ACHN (cell line): ENCODE measurements around the gene ADAM12.
A peak's percentile ranks its signal among the peaks of the same experiment; 100 is the strongest.

ENCODE experiments used
- DNase-seq: peaks from one replicate; pipeline ENCODE4 v3.0.0-alpha.2; 2015
- in situ Hi-C: cut with HindIII; loops from 2 replicates; pipeline ENCODE4 v1.10.0; 2017; ENCODE audit warnings: low sequenced_read_pairs, low pct_ligation_motif_present, low pct_unique_long_range_greater_than_20kb

ADAM12 gene

DNA sequence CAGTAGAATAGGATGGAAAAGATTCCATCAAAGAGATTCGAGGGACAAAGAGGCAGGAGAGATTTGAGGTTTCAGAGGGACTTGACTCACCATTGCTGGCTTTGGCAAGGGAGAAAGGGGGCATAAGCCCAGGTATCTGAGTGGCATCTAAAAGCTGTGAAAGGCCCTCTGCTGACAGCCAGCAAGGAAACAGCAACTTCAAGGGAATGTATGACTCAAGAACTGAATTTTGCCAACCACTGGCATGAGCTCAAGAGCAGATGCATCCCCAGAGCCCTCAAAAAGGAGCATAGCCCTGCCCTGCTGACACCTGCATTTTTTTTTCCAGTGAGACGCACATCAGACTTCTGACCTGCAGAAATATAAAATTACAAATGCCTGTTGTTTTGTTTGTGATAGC lies 19.6 kb upstream of the ADAM12 start:
- in situ Hi-C loops: no loop called here
- DNase-seq: peak; percentile 25

DNA sequence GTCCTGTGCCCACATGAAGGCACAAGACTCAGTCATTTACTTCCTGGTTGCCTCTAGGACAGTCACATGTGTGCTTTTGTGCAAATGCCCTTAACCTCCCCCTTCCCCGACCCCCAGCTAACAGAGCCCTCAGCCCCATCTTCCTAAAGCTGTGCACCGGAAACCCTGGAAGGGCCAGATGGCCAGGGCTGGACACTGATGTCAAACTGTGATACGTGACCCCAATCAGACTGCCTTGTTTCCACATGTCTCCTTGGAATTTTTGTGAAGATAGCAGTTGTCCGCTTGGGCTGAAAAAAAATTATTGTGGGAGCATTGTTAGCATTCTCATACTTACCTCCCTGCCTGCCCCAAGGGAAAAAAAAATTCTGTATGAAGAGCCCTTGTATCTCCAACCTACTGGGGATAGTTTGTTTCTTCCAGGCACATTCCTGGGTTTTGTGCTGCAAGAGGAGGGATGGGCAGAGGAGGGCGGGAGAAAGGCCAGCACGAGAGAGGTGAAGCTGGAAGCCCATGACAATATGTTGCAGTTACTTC lies 17.0 kb upstream of the ADAM12 start:
- in situ Hi-C loops: no loop called here
- no peak for DNase-seq

DNA sequence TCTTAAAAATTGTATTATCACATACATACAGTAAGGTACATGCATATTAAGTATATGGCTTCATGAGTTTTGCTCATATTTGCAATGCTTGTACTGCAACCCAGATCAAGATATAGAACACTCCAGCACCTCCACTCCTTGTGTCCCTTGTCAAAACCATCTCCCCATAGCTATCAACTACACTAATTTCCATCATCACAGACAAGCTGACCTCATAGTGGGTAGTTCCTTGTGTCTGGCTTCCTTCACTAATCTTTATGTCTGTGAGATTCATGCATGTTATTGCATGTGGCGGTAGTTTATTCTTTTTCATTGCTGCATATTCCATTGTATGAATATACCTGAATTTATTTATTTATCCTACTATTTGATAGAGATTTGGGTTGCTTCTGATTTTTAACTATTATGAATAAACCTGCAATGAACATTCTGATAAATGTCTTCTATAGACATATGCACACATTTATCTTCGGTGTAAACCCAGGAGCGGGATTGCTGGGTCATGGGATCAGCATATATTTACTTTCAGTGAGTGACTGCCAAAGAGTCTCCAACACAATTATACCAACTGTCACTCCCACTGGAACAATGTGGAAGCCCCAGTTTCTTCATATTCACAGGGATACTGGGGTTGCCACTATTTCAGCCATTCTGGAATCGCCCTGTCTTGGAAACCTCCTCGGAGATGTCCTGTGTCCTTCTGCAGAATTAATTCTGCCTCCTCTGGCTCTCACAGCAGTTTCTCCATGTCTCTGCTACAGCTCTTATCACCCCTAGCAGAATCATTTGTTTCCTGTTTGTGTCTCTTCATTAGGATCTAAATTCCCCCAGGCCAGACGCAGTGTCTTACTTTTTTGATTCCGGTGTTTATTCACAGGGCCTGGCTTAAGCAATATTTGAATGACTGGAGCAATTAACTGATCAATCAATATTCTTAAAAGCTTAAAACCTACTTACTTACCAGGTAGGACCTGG lies 14.7 kb upstream of the ADAM12 start:
- in situ Hi-C loops: no loop called here

DNA sequence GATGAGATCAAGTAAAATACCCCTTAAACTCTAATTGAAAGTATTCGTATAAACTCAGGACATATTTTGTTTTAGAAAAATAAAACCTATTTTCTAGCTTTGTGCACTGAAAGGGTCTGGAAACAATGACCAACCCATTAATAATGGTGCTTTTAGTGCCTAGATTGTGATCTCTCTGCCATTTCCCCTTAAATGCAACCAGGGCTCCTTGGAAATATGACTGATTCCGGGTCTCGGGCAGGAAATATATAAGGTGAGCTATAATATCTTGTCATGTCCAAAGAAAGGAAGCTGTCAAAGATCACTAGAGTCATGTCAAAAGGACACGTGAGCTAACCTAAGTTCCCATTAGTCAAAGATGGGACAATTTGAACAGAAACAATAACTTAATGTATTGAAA lies 12.4 kb upstream of the ADAM12 start:
- DNase-seq: no peak
- in situ Hi-C loops: no loop called here

More for the DNA sequence above, 14.7 kb upstream of the ADAM12 start:
- no peak for DNase-seq

DNA sequence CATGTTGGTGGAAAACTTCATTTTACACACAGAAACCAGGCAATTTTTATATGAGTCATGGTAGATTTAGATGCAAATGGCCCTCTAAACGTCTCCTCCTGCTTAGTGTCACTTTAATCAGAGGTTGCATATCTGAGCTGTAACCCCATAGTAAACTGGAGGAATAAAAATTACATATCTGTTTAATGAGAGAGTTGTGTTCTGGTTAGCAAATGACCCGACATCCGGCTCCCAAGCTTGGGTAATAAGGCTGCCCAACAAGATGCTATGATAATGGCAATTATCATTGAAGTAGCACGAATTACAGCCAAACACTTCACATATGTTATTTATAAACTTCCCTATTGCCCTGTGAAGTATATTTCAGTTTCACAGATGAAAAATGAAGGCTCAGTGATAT lies 10.6 kb upstream of the ADAM12 start:
- no peak for DNase-seq
- in situ Hi-C loops: no loop called here

DNA sequence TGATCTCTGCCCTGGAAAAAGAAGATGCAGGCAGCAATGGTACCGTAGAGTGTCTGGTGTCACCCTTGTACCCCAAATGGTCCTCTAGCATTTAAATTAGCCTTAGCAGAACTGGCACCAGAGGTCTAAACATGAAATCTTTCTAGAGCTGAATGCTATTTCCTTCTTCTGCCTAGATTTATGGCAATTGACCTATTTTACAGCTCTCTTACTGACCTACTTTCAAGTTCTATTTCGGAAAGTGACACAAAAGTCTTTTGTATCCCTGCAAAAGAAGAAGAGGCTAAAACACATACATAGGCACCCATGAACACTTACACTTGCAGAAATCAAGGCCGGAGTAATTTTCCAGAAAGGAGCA lies 10.1 kb upstream of the ADAM12 start:
- in situ Hi-C loops: no loop called here
- no peak for DNase-seq

DNA sequence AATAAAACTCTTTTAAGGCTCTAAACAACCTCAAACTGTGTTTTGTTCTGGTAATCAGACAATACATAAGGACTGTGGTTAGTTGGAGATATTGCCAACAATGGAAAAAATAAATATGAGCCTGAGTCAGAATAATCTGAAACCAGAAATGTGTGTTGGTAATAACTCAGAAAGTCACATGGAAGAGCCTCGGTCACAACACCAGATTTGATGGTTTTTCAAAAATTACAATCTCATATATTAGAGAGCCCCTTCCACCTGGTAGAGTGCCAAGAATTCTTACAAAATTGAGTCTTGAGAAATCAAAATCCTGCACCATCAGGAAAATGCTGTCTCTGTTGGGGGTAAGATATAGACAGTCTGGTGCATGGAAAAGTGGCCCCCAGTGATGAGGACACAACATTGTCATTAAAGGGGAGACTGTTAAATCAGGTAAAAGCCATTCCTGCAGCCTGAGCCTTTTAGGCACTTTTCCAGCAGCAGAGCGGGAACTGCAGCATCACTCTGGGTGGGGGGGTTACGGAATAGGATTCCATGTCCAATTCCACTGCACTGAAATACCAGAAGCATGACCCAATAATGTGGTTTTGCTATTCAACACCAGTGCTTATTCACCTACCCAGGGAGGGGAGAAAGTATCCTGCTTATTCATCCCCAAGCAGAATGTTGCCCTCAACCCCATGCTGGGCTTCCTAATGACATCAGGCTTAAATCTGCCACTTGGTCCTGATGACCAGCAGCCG lies 9.5 kb upstream of the ADAM12 start:
- in situ Hi-C loops: no loop called here
- peak; percentile 99 for DNase-seq

DNA sequence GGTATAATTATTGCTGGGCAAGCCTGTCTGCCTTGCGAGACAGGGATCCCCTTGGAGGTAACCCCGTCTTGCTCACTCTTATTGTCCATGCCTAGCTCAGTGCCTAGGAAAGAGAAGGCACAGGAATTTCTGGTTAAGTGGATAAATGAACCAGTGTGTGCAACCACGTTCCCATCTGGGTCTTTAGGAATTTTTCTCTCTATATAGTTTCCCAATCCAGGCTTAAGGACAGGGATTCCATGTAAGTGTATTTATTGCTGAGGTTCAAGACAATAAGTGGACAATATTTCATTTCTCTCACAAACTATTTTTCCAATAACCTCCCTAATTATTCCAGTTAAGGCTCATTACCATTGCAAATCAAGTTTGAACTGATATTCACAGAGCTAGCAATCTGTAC lies 8.9 kb upstream of the ADAM12 start:
- in situ Hi-C loops: no loop called here

DNA sequence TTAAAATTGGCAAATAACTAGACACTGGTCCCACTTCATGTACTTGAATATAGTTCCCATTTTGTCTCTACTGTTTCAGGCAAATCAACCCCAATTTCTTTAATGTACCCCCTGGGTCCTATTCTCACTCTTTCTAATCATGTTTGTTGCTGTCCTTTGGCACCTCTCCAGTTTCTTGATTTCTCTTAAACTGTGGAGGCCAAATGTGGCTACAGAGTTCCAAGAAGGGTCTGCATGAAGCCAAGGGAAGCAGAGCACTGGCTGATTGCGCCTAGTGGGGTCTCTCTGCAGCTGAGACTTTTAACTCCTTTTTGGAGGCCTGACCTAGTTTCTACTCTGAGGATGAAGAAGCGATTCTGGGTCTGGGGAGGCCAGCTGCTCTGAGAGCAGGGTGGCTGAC lies 6.7 kb upstream of the ADAM12 start:
- DNase-seq: no peak
- in situ Hi-C loops: no loop called here

More for the DNA sequence above, 8.9 kb upstream of the ADAM12 start:
- no peak for DNase-seq

DNA sequence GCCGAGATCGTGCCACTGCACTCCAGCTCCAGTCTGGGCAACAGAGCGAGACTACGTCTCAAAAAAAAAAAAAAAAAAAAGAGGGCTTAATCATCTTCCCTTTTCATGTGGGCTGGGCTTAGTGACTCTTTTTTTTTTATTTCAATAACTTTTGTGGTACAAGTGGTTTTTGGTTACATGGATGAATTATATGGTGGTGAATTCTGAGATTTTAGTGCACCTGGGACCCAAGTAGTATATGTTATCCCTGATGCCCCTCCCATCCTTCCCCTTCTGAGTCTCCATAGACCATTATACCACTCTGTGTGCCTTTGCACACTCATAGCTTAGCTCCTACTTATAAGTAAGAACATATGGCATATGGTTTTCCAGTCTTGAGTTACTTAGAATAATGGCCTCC lies 4.8 kb upstream of the ADAM12 start:
- in situ Hi-C loops: no loop called here
- DNase-seq: no peak

DNA sequence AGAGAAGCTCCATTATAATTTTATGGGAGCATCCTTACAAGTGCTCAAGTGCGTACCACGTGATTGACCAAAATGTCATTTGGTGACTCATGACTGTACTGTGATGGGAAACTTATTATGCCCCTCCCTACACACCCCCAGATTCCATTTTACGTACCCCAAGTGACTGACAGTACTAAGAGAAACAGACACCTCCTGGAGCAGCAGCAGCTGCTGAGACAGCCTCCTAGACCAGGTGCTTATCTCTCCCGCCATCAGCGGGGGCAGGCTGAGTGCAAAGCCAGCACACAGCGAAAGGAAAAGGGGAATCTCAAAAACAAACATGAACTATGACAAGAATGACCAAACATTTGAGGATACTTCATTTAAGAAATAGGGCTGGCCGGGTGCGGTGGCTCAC lies 4.2 kb upstream of the ADAM12 start:
- in situ Hi-C loops: no loop called here

DNA sequence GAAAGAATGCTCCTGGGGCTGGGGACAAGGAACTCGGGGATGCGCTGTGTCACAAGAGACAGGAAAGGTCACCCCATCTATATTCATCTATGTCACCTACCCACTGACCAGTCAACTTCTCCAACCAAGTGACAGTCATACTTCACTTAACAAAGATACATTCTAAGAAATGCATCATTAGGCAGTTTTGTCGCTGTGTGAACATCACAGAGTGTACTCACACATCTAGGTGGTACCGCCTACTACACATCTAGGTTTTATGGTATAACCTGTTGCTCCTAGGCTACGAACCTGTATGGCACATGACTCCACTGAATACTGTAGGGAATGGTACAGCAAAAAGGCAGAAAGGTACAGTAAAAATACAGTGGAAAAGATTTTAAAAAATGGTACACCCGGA lies 3.8 kb upstream of the ADAM12 start:
- in situ Hi-C loops: no loop called here
- DNase-seq: no peak

More for the DNA sequence above, 4.2 kb upstream of the ADAM12 start:
- DNase-seq: no peak

DNA sequence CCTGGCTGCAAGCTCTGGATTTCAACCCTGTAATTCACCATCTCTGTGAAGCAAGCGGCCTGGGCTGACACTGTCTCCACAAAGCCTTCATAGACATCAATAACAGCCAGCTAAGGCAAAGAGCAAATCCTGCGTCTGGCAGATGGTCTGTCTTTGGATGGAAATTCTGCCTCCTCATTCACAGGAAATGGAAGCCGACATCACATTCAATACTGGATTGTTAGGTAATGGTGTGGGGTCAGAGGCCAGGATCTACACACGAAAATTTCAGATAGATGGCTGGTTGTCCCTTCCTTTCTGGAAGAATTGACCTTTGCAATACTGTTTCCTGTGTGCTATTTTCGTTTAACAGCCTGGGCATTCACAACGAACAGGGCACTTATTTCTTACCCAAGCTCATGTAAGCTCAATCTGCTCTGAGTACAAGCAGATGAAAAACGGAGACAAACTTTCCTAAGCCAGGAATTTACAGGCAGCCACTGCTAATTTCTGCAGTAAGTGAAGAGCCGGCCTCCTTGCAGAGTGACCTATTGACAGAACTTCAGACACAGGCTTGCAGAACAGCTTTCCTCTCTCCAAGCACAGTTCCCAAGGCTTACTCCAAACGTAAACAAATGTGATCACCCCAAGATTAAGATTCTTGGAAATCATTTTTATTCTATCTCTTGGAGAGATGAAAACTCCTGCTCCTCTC lies 3.1 kb upstream of the ADAM12 start:
- DNase-seq: no peak
- in situ Hi-C loops: no loop called here

DNA sequence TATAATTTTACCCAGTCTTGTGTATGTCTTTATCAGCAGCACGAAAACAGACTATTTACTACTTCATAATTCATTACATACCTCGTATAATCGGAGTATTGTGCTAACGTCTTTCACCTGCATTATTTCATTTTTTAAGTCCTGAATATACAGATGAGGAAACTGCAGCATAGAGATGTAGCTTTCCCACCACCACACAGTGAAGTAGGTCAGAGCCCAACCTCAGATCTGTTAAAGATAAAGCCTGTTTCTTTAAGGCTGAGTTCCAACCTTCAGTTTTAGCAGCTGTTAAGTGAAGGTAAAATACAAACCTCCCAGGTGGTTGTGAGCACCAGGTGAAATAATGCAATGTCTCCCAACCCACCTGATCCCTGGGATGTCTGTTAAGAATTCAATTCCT lies 2.0 kb upstream of the ADAM12 start:
- in situ Hi-C loops: no loop called here
- DNase-seq: no peak

DNA sequence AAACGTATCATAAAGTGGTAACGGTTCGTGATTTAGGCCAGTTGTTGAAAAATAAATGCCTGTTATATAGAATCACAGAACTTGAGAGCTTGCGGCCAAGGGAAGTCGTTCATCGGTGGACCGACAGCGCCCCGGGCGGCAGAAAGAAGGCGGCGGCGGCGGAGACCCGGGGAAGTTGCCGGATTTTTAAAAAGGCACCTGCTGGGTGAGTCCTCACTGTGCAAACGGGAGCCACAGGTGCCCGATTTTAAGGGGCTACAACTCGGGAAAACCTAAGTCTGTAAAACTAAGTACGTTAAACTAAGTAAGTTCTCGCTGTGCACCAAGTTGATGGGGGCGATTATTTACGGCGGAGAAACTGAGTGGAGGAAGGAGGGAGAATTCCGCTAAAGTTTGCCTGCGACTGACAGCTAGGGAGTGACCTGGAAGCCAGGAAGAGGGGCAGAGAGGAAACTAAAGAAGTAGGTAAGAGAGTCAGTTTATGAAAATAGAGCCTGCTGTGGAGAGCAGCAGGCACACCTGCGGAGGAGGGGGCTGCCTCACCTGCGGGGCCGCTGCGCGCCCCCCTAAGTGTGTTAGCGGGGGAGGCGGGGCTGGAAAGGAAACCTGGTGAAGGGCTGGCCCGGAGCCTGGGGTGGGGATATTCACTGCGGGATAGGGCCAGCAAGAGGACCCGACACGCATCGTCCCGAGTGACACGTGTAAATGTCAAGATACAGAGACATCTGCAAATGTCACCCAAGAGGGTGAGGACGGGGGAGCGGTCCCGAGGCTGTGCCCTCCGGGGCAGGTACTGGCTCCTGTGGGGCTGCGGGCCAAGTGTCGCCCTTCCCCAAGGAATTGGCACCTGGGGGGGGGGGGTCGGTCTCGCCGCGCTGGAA lies 996 bp downstream of the ADAM12 start:
- DNase-seq: peak; percentile 80
- in situ Hi-C loops: no loop called here

DNA sequence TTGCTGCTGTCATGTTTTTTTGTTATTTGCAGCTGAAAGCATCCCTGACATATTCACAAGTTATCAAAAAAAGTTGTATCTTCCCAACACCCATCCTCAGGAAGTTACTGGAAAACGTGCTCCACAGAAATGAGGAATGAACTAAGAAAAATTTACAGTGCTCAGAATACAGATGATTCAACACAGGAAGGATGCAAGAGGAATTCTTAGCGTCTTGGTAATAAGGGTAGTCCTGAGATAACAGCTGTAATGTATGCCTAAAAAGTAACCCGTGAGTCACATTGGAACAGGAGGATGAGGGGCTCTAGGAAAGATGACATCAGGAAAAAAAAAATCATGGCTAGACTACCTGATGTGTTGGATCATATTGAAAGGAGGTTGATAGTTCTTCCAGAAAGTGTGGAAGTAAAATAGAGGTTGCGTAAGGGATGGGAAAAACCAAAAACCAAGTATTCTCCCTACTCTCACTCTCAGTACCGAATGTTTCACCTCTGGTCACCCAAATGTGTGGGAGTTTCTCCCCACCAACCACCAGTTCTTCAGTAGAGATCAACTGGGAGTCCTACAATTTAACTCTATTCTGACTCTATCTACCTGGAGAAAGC lies 3.9 kb downstream of the ADAM12 start:
- no peak for DNase-seq
- in situ Hi-C loops: no loop called here

DNA sequence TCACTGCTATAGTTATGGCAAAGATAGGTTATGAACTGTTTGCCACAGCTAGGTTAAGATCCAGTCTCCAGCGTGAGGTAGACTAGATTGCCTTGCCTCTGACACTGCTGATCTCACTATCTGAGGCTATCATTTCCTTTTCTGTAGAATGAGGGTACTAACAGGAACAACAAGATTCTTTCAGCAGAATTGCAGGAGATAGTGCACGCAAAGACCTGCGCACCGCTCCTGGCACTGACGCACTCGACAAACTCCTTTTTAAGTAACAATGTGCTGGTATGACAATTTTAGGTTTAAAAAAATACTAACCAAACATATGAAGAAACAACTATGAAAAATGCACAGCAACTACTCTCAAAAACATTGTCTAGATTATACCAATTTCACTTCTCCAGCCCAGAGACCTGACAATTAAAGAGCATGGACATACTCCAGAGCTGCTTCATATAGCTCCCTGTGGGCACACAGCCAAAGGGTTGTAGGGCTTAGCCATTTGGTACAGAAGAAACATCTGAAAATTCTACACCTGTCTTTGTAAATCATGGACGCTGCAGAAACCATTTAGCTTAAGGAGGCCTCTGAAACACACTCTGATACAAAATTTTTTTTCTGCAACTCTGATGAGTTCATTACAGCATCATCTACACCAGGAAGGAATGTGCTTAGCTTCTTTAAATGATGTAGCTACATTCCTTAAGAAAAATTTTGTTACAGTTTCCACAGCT lies 7.8 kb downstream of the ADAM12 start:
- in situ Hi-C loops: no loop called here
- no peak for DNase-seq
